ENCODE measurements around the gene C5orf15. TPM values are rescaled to one million over a fixed set of nuclear protein-coding genes. Genes with fewer than 3 reads are reported as not detected.

The C5orf15 gene
- total RNA-seq, 1 experiment from 2014 or later: 63.2 TPM

DNA sequence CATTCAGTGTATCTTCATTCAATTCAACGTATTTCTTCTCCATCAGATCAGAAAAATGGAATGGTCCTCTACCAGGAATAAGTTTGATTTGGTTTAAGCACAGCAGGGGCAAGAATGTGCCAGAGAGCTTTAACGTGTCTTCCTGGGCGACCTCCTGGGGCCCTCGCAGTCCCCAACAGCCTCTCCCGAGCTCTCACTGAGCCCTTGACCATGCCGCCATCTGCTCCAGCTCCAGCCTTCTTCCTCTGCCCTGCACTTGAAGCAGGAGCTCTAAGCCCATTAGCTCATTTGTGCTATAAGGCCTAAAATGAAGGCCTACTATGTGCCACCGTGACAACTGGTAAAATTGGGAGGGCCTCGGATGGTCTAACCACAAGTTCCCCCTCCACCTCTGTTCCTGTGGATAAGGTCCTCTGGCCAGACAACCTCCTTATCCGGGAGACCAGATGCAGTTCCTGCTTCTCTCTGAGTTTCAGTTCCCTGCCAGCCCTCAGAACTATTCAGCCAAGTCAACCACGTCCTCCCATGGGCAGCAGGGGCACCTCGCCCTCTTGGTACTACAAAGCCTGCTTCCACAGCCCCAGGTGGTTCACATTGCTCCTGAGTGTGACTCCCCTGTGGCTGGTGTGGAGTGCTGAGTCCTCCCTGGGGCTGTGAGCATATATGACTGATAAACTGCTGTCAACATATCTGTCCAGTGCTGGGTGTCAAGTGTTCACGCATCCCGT is 35.8 kb downstream of the C5orf15 start:
- TF ChIP-seq POLR2AphosphoS5 (IDR thresholded peaks at IDR 0.05; ENCODE audit: low read depth, low read length) (no peak), SIN3A (IDR thresholded peaks at IDR 0.05; ENCODE audit: borderline replicate concordance, insufficient read depth, low read depth, low read length) (no peak), TCF7L2 (IDR thresholded peaks at IDR 0.05; ENCODE audit: low read depth, low read length) (no peak)
- TF ChIP-seq, protein P1, sequence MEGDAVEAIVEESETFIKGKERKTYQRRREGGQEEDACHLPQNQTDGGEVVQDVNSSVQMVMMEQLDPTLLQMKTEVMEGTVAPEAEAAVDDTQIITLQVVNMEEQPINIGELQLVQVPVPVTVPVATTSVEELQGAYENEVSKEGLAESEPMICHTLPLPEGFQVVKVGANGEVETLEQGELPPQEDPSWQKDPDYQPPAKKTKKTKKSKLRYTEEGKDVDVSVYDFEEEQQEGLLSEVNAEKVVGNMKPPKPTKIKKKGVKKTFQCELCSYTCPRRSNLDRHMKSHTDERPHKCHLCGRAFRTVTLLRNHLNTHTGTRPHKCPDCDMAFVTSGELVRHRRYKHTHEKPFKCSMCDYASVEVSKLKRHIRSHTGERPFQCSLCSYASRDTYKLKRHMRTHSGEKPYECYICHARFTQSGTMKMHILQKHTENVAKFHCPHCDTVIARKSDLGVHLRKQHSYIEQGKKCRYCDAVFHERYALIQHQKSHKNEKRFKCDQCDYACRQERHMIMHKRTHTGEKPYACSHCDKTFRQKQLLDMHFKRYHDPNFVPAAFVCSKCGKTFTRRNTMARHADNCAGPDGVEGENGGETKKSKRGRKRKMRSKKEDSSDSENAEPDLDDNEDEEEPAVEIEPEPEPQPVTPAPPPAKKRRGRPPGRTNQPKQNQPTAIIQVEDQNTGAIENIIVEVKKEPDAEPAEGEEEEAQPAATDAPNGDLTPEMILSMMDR (IDR thresholded peaks at IDR 0.05): no peak
- TF ChIP-seq, protein P2, sequence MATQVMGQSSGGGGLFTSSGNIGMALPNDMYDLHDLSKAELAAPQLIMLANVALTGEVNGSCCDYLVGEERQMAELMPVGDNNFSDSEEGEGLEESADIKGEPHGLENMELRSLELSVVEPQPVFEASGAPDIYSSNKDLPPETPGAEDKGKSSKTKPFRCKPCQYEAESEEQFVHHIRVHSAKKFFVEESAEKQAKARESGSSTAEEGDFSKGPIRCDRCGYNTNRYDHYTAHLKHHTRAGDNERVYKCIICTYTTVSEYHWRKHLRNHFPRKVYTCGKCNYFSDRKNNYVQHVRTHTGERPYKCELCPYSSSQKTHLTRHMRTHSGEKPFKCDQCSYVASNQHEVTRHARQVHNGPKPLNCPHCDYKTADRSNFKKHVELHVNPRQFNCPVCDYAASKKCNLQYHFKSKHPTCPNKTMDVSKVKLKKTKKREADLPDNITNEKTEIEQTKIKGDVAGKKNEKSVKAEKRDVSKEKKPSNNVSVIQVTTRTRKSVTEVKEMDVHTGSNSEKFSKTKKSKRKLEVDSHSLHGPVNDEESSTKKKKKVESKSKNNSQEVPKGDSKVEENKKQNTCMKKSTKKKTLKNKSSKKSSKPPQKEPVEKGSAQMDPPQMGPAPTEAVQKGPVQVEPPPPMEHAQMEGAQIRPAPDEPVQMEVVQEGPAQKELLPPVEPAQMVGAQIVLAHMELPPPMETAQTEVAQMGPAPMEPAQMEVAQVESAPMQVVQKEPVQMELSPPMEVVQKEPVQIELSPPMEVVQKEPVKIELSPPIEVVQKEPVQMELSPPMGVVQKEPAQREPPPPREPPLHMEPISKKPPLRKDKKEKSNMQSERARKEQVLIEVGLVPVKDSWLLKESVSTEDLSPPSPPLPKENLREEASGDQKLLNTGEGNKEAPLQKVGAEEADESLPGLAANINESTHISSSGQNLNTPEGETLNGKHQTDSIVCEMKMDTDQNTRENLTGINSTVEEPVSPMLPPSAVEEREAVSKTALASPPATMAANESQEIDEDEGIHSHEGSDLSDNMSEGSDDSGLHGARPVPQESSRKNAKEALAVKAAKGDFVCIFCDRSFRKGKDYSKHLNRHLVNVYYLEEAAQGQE (IDR thresholded peaks at IDR 0.05; ENCODE audit: insufficient read depth in 1 of 2, low read depth in 2 of 2, low read length in 1 of 2): no peak
- ChIA-PET POLR2A (interaction anchor here (0.6 kb wide), 1 partner anchor 377 kb away, joined by 7 read pairs; no protein-coding TSS in a partner anchor), CTCF (no interaction called here)
- intact Hi-C loops (cut with micrococcal nuclease; ENCODE audit: unreplicated experiment): no loop called here
- ATAC-seq (no peak), DNase-seq (ENCODE audit: low read depth, low spot score) (no peak)
- H3K4me3 ChIP-seq (ENCODE audit: low read depth in 2 of 2, low read length in 2 of 2): no peak overlapping the region
- H3K4me1 ChIP-seq (ENCODE audit: control insufficient read depth, insufficient read depth, low read length): no peaks in the 10 kb centered on the region
- in situ Hi-C loops (cut with HindIII; ENCODE audit: low pct_unique_long_range_greater_than_20kb, low sequenced_read_pairs): no loop called here
- H3K36me3 ChIP-seq (ENCODE audit: control insufficient read depth, insufficient read depth, low read length): no peaks in the 10 kb centered on the region
- H3K9me3 ChIP-seq (ENCODE audit: control insufficient read depth, insufficient read depth, low read depth, low read length): no peaks in the 10 kb centered on the region
- BruUV-seq (replicated peaks): no TSS peak
- no peaks in the 10 kb centered on the region for H3K27me3 ChIP-seq (ENCODE audit: control insufficient read depth, insufficient read depth, low read length)
- H3K27ac ChIP-seq (ENCODE audit: low read length): no peak overlapping the region

DNA sequence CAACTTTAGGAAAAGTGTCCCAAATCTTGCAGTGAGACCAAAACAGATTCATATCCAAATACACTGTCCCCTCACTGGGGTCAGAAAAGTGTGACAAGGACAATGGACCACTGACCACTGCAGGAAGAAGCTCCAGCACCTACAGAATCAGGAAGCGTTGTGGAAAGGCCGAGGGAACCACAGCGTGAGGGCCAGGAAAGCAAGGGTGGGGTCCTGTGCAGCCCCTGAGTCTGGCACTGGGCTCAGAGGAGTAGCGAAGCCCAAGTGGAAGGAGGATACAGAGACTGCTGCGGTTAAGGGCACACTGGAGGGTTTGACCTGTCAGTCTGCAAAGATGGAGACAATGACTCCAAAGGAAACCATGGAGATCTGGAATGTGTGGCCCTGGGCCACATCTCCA is 36.9 kb downstream of the C5orf15 start:
- intact Hi-C loops (cut with micrococcal nuclease; ENCODE audit: unreplicated experiment) (no loop called here), in situ Hi-C loops (cut with HindIII; ENCODE audit: low pct_unique_long_range_greater_than_20kb, low sequenced_read_pairs) (no loop called here)
- ChIA-PET POLR2A (interaction anchor here (0.6 kb wide), 1 partner anchor 376 kb away, joined by 7 read pairs; no protein-coding TSS in a partner anchor), CTCF (no interaction called here)
- DNase-seq (ENCODE audit: low read depth, low spot score) (no peak), ATAC-seq (no peak)
- BruUV-seq (replicated peaks): no TSS peak
- no peaks in the 10 kb centered on the region; the same call in 1 of the 2 replicates for H3K4me1 ChIP-seq (ENCODE audit: control insufficient read depth, insufficient read depth, low read length)
- H3K36me3 ChIP-seq (ENCODE audit: control insufficient read depth, insufficient read depth, low read length): no peaks in the 10 kb centered on the region
- H3K9me3 ChIP-seq (ENCODE audit: control insufficient read depth, insufficient read depth, low read depth, low read length): no peaks in the 10 kb centered on the region
- TF ChIP-seq SIN3A (IDR thresholded peaks at IDR 0.05; ENCODE audit: borderline replicate concordance, insufficient read depth, low read depth, low read length) (no peak), POLR2AphosphoS5 (IDR thresholded peaks at IDR 0.05; ENCODE audit: low read depth, low read length) (no peak), TCF7L2 (IDR thresholded peaks at IDR 0.05; ENCODE audit: low read depth, low read length) (no peak)
- TF ChIP-seq, protein P2 (IDR thresholded peaks at IDR 0.05; ENCODE audit: insufficient read depth in 1 of 2, low read depth in 2 of 2, low read length in 1 of 2): no peak
- TF ChIP-seq, protein P1 (IDR thresholded peaks at IDR 0.05): no peak
- no peak overlapping the region for H3K4me3 ChIP-seq (ENCODE audit: low read depth in 2 of 2, low read length in 2 of 2)
- H3K27me3 ChIP-seq (ENCODE audit: control insufficient read depth, insufficient read depth, low read length): no peaks in the 10 kb centered on the region
- H3K27ac ChIP-seq (ENCODE audit: low read length): no peak overlapping the region
